Tibial nerve (tissue), 4 donors: ENCODE results near the gene TMEM218. TPM values are rescaled to one million over a fixed set of nuclear protein-coding genes. Genes with fewer than 3 reads are reported as not detected.

Experiments
- DNase-seq, 2 donors: peaks; one replicate each; pipeline ENCODE4 v3.0.0-alpha.2; 2019; ENCODE audit warnings: low spot score in 2 of 2
- H3K27ac ChIP-seq, 4 donors: fragments of 200-600 bp; sonication (generic) in 3 of 4; one replicate each; pipeline ENCODE4 v1.5.1; 2017 to 2019; ENCODE audit warnings: mild to moderate bottlenecking in 1 of 4
- H3K27me3 ChIP-seq, 2 donors: fragments of 200-600 bp; sonication (generic) in 1 of 2; one replicate each; pipeline versions ENCODE4 v1.5.1 to v1.6.0; 2017 to 2019
- H3K36me3 ChIP-seq, 3 donors: fragments of 200-600 bp; sonication (generic); one replicate each; pipeline ENCODE4 v1.5.1; 2018 to 2019
- H3K4me1 ChIP-seq, 4 donors: fragments of 200-600 bp; sonication (generic) in 3 of 4; one replicate each; pipeline ENCODE4 v1.5.1; 2017 to 2019
- H3K4me3 ChIP-seq, 4 donors: fragments of 200-600 bp; sonication (generic) in 3 of 4; one replicate each; pipeline ENCODE4 v1.5.1; 2017 to 2019; ENCODE audit warnings: mild to moderate bottlenecking in 1 of 4, moderate library complexity in 1 of 4
- H3K9me3 ChIP-seq, 4 donors: fragments of 200-600 bp; sonication (generic) in 3 of 4; one replicate each; pipeline ENCODE4 v1.5.1; 2017 to 2019
- EP300 ChIP-seq, 2 donors: sonication (generic); formaldehyde crosslinking; IDR thresholded peaks; one replicate each; pipeline ENCODE4 v1.6.1; 2017; ENCODE audit warnings: antibody characterized with exemption in 2 of 2, mild to moderate bottlenecking in 1 of 2
- POLR2A ChIP-seq, 2 donors: fragments of 450-650 bp; IDR thresholded peaks; one replicate each; pipeline ENCODE4 v1.6.1; 2017; ENCODE audit warnings: antibody characterized with exemption in 2 of 2, mild to moderate bottlenecking in 2 of 2, moderate library complexity in 2 of 2
- WGBS, 2 donors: methylation state at CpG; one replicate each; pipeline ENCODE4 v1.1.5; 2018; 5-methylcytosine and 5-hydroxymethylcytosine counted together
- total RNA-seq, 4 donors: library from RNA; depleted of rRNA; stranded (reverse); fragments of >200 nt; gene quantifications; one replicate each; pipeline ENCODE4 v1.1.0, GENCODE V29; 2016
- TF ChIP-seq, protein P1 (sequence below), 5 experiments: fragments of 200-600 bp in 3 of 5; fragments of 450-650 bp in 2 of 5; sonication (generic) in 3 of 5; IDR thresholded peaks; one replicate each; pipeline ENCODE4 v1.5.1; 2016 to 2019; ENCODE audit warnings: antibody characterized with exemption in 5 of 5, mild to moderate bottlenecking in 3 of 5, moderate library complexity in 2 of 5

TMEM218 gene
- total RNA-seq, 4 donors from 2014 or later = 17.2 to 30.6 (median 20.7) TPM

DNA sequence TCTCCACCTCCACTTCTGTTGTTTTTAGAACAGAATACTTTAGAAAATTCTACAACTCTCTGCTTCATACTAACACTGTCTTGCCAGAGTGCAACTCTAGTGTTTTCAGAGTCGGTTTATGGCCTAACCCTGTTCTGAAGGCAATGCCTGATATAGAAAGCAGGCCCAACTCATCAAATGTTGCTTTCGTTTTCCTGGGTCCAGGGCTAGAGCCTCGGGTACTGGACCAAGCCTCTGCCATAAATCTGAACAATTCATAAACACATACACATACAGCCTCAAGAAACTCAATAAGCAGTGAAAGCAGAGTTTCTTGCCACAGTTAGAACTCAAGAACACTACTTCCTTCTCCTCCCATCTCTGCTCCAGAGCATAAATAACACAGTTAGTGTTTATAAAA, 9.8 kb downstream of the TMEM218 start:
- TF ChIP-seq EP300 (IDR thresholded peaks at IDR 0.05) (no peak), POLR2A (IDR thresholded peaks at IDR 0.05) (no peak)
- TF ChIP-seq, protein P1, sequence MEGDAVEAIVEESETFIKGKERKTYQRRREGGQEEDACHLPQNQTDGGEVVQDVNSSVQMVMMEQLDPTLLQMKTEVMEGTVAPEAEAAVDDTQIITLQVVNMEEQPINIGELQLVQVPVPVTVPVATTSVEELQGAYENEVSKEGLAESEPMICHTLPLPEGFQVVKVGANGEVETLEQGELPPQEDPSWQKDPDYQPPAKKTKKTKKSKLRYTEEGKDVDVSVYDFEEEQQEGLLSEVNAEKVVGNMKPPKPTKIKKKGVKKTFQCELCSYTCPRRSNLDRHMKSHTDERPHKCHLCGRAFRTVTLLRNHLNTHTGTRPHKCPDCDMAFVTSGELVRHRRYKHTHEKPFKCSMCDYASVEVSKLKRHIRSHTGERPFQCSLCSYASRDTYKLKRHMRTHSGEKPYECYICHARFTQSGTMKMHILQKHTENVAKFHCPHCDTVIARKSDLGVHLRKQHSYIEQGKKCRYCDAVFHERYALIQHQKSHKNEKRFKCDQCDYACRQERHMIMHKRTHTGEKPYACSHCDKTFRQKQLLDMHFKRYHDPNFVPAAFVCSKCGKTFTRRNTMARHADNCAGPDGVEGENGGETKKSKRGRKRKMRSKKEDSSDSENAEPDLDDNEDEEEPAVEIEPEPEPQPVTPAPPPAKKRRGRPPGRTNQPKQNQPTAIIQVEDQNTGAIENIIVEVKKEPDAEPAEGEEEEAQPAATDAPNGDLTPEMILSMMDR (IDR thresholded peaks at IDR 0.05) = no peak
- H3K36me3 ChIP-seq = peaks cover 0 to 65% (median 7%) of the 10 kb centered on the region in 3 donors
- DNase-seq = no peak
- H3K4me1 ChIP-seq = peaks cover 0 to 6% (median 0%) of the 10 kb centered on the region in 4 donors
- no peak overlapping the region for H3K4me3 ChIP-seq
- H3K9me3 ChIP-seq = no peaks in the 10 kb centered on the region
- WGBS, 2 donors = 75 to 80% methylated on average over 3 of the region's 3 CpGs
- H3K27ac ChIP-seq = no peak overlapping the region
- H3K27me3 ChIP-seq = no peaks in the 10 kb centered on the region

GRCh38 chr11:125100136-125100535, 11.3 kb downstream of the TMEM218 start:
- no peaks in the 10 kb centered on the region for H3K27me3 ChIP-seq
- H3K9me3 ChIP-seq = no peaks in the 10 kb centered on the region
- TF ChIP-seq EP300 (IDR thresholded peaks at IDR 0.05) (no peak), POLR2A (IDR thresholded peaks at IDR 0.05) (no peak)
- TF ChIP-seq, protein P1 (IDR thresholded peaks at IDR 0.05) = no peak
- no peaks in the 10 kb centered on the region for H3K4me1 ChIP-seq
- H3K27ac ChIP-seq = no peak overlapping the region
- WGBS, 2 donors = 86 to 90% methylated on average over 2 of the region's 2 CpGs
- DNase-seq = no peak
- no peak overlapping the region for H3K4me3 ChIP-seq
- H3K36me3 ChIP-seq = peaks cover 0 to 77% (median 7%) of the 10 kb centered on the region in 3 donors

DNA sequence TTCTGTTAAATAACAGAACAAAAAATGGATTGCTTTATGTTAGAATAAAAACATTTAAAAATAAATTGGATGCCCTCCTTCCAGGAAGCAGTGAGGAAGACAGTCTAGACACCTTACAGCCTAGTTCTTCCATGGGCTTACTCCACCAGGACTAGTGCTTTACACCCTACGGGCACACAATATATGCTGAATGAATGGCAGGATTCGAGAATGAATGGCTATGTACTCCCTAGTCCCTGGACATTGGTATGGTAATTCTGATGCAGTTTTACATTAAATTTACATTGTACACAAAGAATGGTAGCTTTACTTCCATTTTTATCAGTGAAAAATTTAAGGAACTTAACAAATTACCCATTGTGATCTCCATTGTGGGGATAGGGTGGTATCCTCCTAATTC, 16.7 kb downstream of the TMEM218 start:
- WGBS, 2 donors = 77% methylated on average over 2 of the region's 2 CpGs
- no peak for DNase-seq
- Histone ChIP-seq H3K27ac (no peak overlapping the region), H3K36me3 (peaks cover 0 to 46% (median 7%) of the 10 kb centered on the region in 3 donors), H3K27me3 (no peaks in the 10 kb centered on the region), H3K4me1 (peaks cover 0 to 6% (median 0%) of the 10 kb centered on the region in 4 donors), H3K4me3 (no peak overlapping the region), H3K9me3 (no peaks in the 10 kb centered on the region)
- no peak for TF ChIP-seq EP300 (IDR thresholded peaks at IDR 0.05)
- TF ChIP-seq, protein P1 (IDR thresholded peaks at IDR 0.05) = no peak
- no peak for TF ChIP-seq POLR2A (IDR thresholded peaks at IDR 0.05)

GRCh38 chr11:125093502-125093901, 17.9 kb downstream of the TMEM218 start:
- 81 to 88% methylated on average over 4 of the region's 4 CpGs for WGBS, 2 donors

DNA sequence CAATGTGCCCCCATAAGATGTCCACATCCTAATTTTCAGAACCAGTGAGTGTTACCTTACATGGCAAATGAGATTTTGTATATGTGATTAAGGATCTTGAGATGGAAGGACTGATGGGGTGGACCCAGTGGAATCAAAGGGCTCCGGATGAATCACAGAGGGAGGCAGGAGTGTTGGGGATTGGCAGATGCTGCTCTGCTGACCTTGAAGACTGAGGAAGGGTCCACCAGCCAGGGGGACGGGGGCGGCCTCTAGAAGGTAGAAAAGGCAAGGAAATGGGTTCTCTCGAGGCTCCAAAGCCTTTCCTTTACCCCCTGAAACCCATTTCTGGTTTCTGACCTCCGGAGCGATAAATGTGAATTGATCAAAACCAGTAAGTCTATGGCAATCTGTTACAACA, 18.8 kb downstream of the TMEM218 start:
- Histone ChIP-seq H3K36me3 (peaks cover 0 to 26% (median 7%) of the 10 kb centered on the region in 3 donors), H3K9me3 (no peaks in the 10 kb centered on the region), H3K4me3 (no peak overlapping the region), H3K27ac (no peak overlapping the region), H3K4me1 (peaks cover 0 to 6% (median 0%) of the 10 kb centered on the region in 4 donors), H3K27me3 (no peaks in the 10 kb centered on the region)
- TF ChIP-seq EP300 (IDR thresholded peaks at IDR 0.05) = no peak
- no peak for TF ChIP-seq POLR2A (IDR thresholded peaks at IDR 0.05)
- TF ChIP-seq, protein P1 (IDR thresholded peaks at IDR 0.05) = no peak
- WGBS, 2 donors = 85 to 91% methylated on average over 6 of the region's 6 CpGs
- DNase-seq = no peak

More at GRCh38 chr11:125093502-125093901, 17.9 kb downstream of the TMEM218 start:
- no peak for DNase-seq
- H3K4me1 ChIP-seq = peaks cover 0 to 6% (median 0%) of the 10 kb centered on the region in 4 donors
- peaks cover 0 to 34% (median 7%) of the 10 kb centered on the region in 3 donors for H3K36me3 ChIP-seq
- no peaks in the 10 kb centered on the region for H3K9me3 ChIP-seq
- H3K27ac ChIP-seq = no peak overlapping the region
- H3K4me3 ChIP-seq = no peak overlapping the region
- TF ChIP-seq, protein P1 (IDR thresholded peaks at IDR 0.05) = no peak
- no peak for TF ChIP-seq POLR2A (IDR thresholded peaks at IDR 0.05)
- no peak for TF ChIP-seq EP300 (IDR thresholded peaks at IDR 0.05)
- no peaks in the 10 kb centered on the region for H3K27me3 ChIP-seq
